HepG2 (cell line): ENCODE measurements around the gene BIRC5. TPM values are rescaled to one million over a fixed set of nuclear protein-coding genes. Genes with fewer than 3 reads are reported as not detected.

ENCODE experiments used
- CCDC6 ChIP-seq: sonication (generic); formaldehyde crosslinking; IDR thresholded peaks from 2 replicates; pipeline ENCODE4 v1.8.1; 2022; ENCODE audit warnings: mild to moderate bottlenecking, missing genetic modification reagents, moderate library complexity
- FOXJ3 ChIP-seq: sonication (generic); formaldehyde crosslinking; IDR thresholded peaks from 2 replicates; pipeline ENCODE4 v1.4.0; 2020; ENCODE audit warnings: missing genetic modification reagents, mild to moderate bottlenecking, borderline replicate concordance
- HOXA3 ChIP-seq: sonication (generic); formaldehyde crosslinking; IDR thresholded peaks from 2 replicates; pipeline ENCODE4 v1.5.0; 2020; ENCODE audit warnings: missing genetic modification reagents
- IRX3 ChIP-seq: sonication (generic); formaldehyde crosslinking; IDR thresholded peaks from 2 replicates; pipeline ENCODE4 v1.8.1; 2023; ENCODE audit warnings: mild to moderate bottlenecking, low read depth, missing genetic modification reagents, borderline replicate concordance
- MTA1 ChIP-seq: sonication (generic); formaldehyde crosslinking; IDR thresholded peaks from 2 replicates; pipeline ENCODE4 v1.4.0; 2020; ENCODE audit warnings: missing genetic modification reagents, mild to moderate bottlenecking, borderline replicate concordance
- MXD4 ChIP-seq: IDR thresholded peaks from 2 replicates; pipeline ENCODE4 v1.6.1; 2016; ENCODE audit warnings: mild to moderate bottlenecking, missing biosample characterization, missing genetic modification reagents
- POLR2G ChIP-seq: fragments of 200-400 bp; formaldehyde crosslinking; IDR thresholded peaks from 2 replicates; pipeline ENCODE4 v1.6.1; 2018; ENCODE audit warnings: mild to moderate bottlenecking, low read depth, low read length, moderate library complexity
- TBP ChIP-seq: sonication (generic); formaldehyde crosslinking; IDR thresholded peaks from 2 replicates; pipeline ENCODE4 v1.5.0; 2020; ENCODE audit warnings: missing genetic modification reagents
- ZBTB21 ChIP-seq: sonication (generic); formaldehyde crosslinking; IDR thresholded peaks from 2 replicates; pipeline ENCODE4 v1.4.0; 2020; ENCODE audit warnings: missing genetic modification reagents
- ZFX ChIP-seq: sonication (generic); formaldehyde crosslinking; IDR thresholded peaks from 2 replicates; pipeline ENCODE4 v1.4.0; 2020; ENCODE audit warnings: mild to moderate bottlenecking, low read depth, missing genetic modification reagents, moderate library complexity
- ZNF12 ChIP-seq: sonication (generic); formaldehyde crosslinking; IDR thresholded peaks from 2 replicates; pipeline ENCODE4 v1.5.0; 2020; ENCODE audit warnings: missing genetic modification reagents
- ZNF136 ChIP-seq: sonication (generic); formaldehyde crosslinking; IDR thresholded peaks from 2 replicates; pipeline ENCODE4 v1.8.1; 2022; ENCODE audit warnings: low read depth, mild to moderate bottlenecking, moderate library complexity, missing genetic modification reagents
- ZNF776 ChIP-seq: sonication (generic); formaldehyde crosslinking; IDR thresholded peaks from 2 replicates; pipeline ENCODE4 v1.4.0; 2020; ENCODE audit warnings: mild to moderate bottlenecking, missing genetic modification reagents
- ZNF792 ChIP-seq: IDR thresholded peaks from 2 replicates; pipeline ENCODE4 v1.6.1; 2016
- polyA plus RNA-seq, 8 experiments: library from polyadenylated mRNA; depleted of rRNA in 3 of 8; stranded (reverse) in 7 of 8; unstranded in 1 of 8; fragments of >200 nt; fragmentation: Illumina TruSeq in 4 of 8; extraction: Trizol in 4 of 8; gene quantifications; 2 replicates each; pipeline versions ENCODE4 v1.2.1 to v1.2.3, GENCODE V29; 2011 to 2016; ENCODE audit warnings: low read depth in 4 of 8, missing spikeins in 1 of 8, mixed read lengths in 1 of 8; ENCODE audit not compliant: insufficient read depth in 1 of 8
- total RNA-seq, 5 experiments: library from RNA; depleted of rRNA; stranded (reverse); fragments of >200 nt; fragmentation: Illumina TruSeq; extraction: Trizol; gene quantifications; 2 replicates each; pipeline ENCODE4 v1.2.3, GENCODE V29; 2016; ENCODE audit warnings: low read depth in 1 of 5
- TF ChIP-seq, protein P1 (sequence below): sonication (generic); formaldehyde crosslinking; IDR thresholded peaks from 2 replicates; pipeline ENCODE4 v1.5.0; 2020; ENCODE audit warnings: missing genetic modification reagents, mild to moderate bottlenecking, borderline replicate concordance
- TF ChIP-seq, protein P2 (sequence below): sonication (generic); formaldehyde crosslinking; IDR thresholded peaks from 2 replicates; pipeline ENCODE4 v1.4.0; 2020; ENCODE audit warnings: missing genetic modification reagents; ENCODE audit errors: not compliant biosample characterization
- TF ChIP-seq, protein P3 (sequence below), 2 experiments: fragments of 450-650 bp in 1 of 2; sonication (generic) in 1 of 2; formaldehyde crosslinking in 1 of 2; IDR thresholded peaks; 2 replicates each; pipeline versions ENCODE4 v1.6.1 to v1.8.0; 2016 to 2022; ENCODE audit warnings: antibody characterized with exemption in 1 of 2, mild to moderate bottlenecking in 1 of 2, missing genetic modification reagents in 1 of 2
- TF ChIP-seq, protein P4 (sequence below): IDR thresholded peaks from 2 replicates; pipeline ENCODE4 v1.6.1; 2016; ENCODE audit warnings: missing compliant biosample characterization, missing genetic modification reagents, borderline replicate concordance

The BIRC5 gene
- total and polyA plus RNA-seq, 2 of the 13 experiments (the other 11 are each of a cell fraction or from before 2014, with no cell fraction given) = 30.3 to 135 TPM

DNA sequence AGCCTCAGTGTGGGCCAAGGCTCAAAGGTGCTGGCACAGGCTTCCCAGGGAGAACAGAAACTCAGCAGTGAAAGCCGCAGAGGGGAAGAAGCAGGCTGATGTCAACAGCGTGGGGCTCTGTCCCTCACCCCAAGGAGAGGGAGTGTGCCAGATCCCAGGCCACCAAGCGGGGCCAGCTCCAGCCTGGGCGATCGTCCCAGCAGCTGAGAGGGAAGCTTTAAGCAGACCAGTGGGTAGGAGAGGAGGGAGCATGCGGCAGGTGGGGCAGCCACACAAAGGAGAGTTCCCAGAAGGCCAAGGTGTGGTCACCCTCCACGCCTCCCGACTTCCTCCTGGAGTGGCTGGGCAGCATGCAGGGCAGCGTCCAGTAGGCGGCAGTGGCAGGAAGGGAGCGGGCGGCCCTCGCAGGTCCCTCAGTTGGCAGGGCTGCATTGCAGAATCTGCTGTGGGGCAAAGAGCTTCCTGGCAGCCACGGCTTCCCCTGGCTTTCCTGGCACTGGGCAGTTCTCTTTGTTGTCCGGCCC lies 39.6 kb upstream of the BIRC5 start (continued):
- TF ChIP-seq, protein P1, sequence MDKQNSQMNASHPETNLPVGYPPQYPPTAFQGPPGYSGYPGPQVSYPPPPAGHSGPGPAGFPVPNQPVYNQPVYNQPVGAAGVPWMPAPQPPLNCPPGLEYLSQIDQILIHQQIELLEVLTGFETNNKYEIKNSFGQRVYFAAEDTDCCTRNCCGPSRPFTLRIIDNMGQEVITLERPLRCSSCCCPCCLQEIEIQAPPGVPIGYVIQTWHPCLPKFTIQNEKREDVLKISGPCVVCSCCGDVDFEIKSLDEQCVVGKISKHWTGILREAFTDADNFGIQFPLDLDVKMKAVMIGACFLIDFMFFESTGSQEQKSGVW (CRISPR knock-in tag) = no peak
- TF ChIP-seq, protein P2, sequence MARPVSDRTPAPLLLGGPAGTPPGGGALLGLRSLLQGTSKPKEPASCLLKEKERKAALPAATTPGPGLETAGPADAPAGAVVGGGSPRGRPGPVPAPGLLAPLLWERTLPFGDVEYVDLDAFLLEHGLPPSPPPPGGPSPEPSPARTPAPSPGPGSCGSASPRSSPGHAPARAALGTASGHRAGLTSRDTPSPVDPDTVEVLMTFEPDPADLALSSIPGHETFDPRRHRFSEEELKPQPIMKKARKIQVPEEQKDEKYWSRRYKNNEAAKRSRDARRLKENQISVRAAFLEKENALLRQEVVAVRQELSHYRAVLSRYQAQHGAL = no peak
- TF ChIP-seq, protein P3, sequence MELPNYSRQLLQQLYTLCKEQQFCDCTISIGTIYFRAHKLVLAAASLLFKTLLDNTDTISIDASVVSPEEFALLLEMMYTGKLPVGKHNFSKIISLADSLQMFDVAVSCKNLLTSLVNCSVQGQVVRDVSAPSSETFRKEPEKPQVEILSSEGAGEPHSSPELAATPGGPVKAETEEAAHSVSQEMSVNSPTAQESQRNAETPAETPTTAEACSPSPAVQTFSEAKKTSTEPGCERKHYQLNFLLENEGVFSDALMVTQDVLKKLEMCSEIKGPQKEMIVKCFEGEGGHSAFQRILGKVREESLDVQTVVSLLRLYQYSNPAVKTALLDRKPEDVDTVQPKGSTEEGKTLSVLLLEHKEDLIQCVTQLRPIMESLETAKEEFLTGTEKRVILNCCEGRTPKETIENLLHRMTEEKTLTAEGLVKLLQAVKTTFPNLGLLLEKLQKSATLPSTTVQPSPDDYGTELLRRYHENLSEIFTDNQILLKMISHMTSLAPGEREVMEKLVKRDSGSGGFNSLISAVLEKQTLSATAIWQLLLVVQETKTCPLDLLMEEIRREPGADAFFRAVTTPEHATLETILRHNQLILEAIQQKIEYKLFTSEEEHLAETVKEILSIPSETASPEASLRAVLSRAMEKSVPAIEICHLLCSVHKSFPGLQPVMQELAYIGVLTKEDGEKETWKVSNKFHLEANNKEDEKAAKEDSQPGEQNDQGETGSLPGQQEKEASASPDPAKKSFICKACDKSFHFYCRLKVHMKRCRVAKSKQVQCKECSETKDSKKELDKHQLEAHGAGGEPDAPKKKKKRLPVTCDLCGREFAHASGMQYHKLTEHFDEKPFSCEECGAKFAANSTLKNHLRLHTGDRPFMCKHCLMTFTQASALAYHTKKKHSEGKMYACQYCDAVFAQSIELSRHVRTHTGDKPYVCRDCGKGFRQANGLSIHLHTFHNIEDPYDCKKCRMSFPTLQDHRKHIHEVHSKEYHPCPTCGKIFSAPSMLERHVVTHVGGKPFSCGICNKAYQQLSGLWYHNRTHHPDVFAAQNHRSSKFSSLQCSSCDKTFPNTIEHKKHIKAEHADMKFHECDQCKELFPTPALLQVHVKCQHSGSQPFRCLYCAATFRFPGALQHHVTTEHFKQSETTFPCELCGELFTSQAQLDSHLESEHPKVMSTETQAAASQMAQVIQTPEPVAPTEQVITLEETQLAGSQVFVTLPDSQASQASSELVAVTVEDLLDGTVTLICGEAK (IDR thresholded peaks at IDR 0.05) = no peak
- TF ChIP-seq, protein P3 (CRISPR knock-in tag; IDR thresholded peaks at IDR 0.05) = no peak
- TF ChIP-seq ZNF776 (CRISPR knock-in tag) (no peak), FOXJ3 (no peak), HOXA3 (CRISPR knock-in tag) (0 out of 2 replicates have a peak, but pooled peaks have one; percentile 5), ZNF792 (CRISPR knock-in tag) (no peak), POLR2G (peak; percentile 61), MXD4 (CRISPR knock-in tag) (no peak), IRX3 (CRISPR knock-in tag) (no peak), TBP (CRISPR knock-in tag) (no peak), ZNF136 (CRISPR knock-in tag) (no peak), ZNF12 (CRISPR knock-in tag) (no peak), ZBTB21 (CRISPR knock-in tag) (no peak), MTA1 (no peak), CCDC6 (CRISPR knock-in tag) (no peak), ZFX (CRISPR knock-in tag) (no peak)
- TF ChIP-seq, protein P4, sequence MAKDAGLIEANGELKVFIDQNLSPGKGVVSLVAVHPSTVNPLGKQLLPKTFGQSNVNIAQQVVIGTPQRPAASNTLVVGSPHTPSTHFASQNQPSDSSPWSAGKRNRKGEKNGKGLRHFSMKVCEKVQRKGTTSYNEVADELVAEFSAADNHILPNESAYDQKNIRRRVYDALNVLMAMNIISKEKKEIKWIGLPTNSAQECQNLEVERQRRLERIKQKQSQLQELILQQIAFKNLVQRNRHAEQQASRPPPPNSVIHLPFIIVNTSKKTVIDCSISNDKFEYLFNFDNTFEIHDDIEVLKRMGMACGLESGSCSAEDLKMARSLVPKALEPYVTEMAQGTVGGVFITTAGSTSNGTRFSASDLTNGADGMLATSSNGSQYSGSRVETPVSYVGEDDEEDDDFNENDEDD = no peak
